LNCAP (cell line): ENCODE results near the gene ELOVL4.
A peak's percentile ranks its signal among the peaks of the same experiment; 100 is the strongest.

Experiments used
- CTCF ChIP-seq: fragments of 450-650 bp; IDR thresholded peaks from 2 replicates; pipeline ENCODE4 v1.5.1; 2017; ENCODE audit warnings: mild to moderate bottlenecking

The ELOVL4 gene

GRCh38 chr6:79878142-79878748, 69.1 kb downstream of the ELOVL4 start:
- TF ChIP-seq CTCF, result no peak

GRCh38 chr6:79874531-79875134, 72.7 kb downstream of the ELOVL4 start:
- no peak for TF ChIP-seq CTCF

- no peak for TF ChIP-seq CTCF
These were observed 74.4 kb downstream of the ELOVL4 start for GRCh38 chr6:79872986-79873385.

- no peak for TF ChIP-seq CTCF
These were observed 75.0 kb downstream of the ELOVL4 start for GRCh38 chr6:79872303-79872702.

- TF ChIP-seq CTCF, result peak; percentile 81
These were observed 77.7 kb downstream of the ELOVL4 start for GRCh38 chr6:79869600-79870084.

- no peak for TF ChIP-seq CTCF
These were observed 78.2 kb downstream of the ELOVL4 start for GRCh38 chr6:79869184-79869583.

- peak; percentile 54 for TF ChIP-seq CTCF
These were observed 79.1 kb downstream of the ELOVL4 start for GRCh38 chr6:79868098-79868722.
